Measurements from ENCODE around the gene RAB39A. TPM values are rescaled to one million over a fixed set of nuclear protein-coding genes. Genes with fewer than 3 reads are reported as not detected.
A peak's percentile ranks its signal among the peaks of the same experiment; 100 is the strongest.
"Not testable (repeated sequence)": the region's sequence is repeated elsewhere in the genome, so short reads cannot be mapped to it uniquely, and the experiment has no call there.

Gene RAB39A
- polyA plus RNA-seq, 3 donors, result 1.9 to 6.3 (median 3.9) TPM

DNA sequence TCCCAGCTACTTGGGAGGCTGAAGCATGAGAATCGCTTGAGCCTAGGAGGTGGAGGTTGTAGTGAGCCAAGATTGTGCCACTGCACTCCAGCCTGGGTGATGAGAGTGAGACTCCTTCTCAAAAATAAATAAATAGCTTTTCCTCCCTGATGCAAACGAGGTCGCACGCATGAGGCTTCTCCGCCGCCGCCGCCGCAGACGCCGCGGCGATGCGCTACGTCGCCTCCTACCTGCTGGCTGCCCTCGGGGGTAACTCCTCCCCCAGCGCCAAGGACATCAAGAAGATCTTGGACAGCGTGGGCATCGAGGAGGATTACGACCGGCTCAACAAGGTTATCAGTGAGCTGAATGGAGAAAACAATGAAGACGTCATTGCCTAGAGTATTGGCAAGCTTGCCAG is 20.0 kb upstream of the RAB39A start:
- Mint-ChIP-seq H3K27me3 (ENCODE audit: low read depth in 3 of 3) (peaks cover 7 to 33% (median 22%) of the 10 kb centered on the region in 3 donors), H3K4me1 (peaks cover 4% of the 10 kb centered on the region), H3K9me3 (peaks cover 0 to 16% (median 2%) of the 10 kb centered on the region in 7 donors), H3K4me3 (peak overlapping the region in 1 of 2 donors; percentile 3), H3K27ac (peak overlapping the region in 1 of 7 donors; percentile 18), H3K36me3 (no peaks in the 10 kb centered on the region)
- H3K79me2 ChIP-seq (ENCODE audit: insufficient read depth, low read length), result no peaks in the 10 kb centered on the region
- 59% methylated on average over 22 of the region's 23 CpGs for WGBS (ENCODE audit: insufficient coverage)
- H3K9ac ChIP-seq (ENCODE audit: insufficient read depth, low read length, poor library complexity, severe bottlenecking), result no peak overlapping the region
- no peak overlapping the region for H3K4me3 ChIP-seq (replicated peaks in 1 of 3; ENCODE audit: low read depth in 2 of 3, low read length in 3 of 3)
- no peaks in the 10 kb centered on the region for H3K9me3 ChIP-seq (replicated peaks in 1 of 2; ENCODE audit: control insufficient read depth in 1 of 2, insufficient read depth in 1 of 2, low read length in 2 of 2)
- no peak overlapping the region for H2AFZ ChIP-seq (ENCODE audit: insufficient read depth, low read depth, low read length, poor library complexity, severe bottlenecking)
- H3K36me3 ChIP-seq (replicated peaks in 1 of 2; ENCODE audit: control insufficient read depth in 1 of 2, insufficient read depth in 2 of 2, low read length in 2 of 2), result no peaks in the 10 kb centered on the region
- H3K27ac ChIP-seq (ENCODE audit: low read depth in 1 of 2, low read length in 2 of 2), result no peak overlapping the region
- no peak for TF ChIP-seq CTCF (IDR thresholded peaks at IDR 0.05)
- intact Hi-C loops (cut with micrococcal nuclease), result no loop called here
- H3K4me1 ChIP-seq (ENCODE audit: control insufficient read depth in 1 of 2, insufficient read depth in 2 of 2, low read length in 2 of 2), result no peaks in the 10 kb centered on the region
- H3K4me2 ChIP-seq (replicated peaks; ENCODE audit: extremely low read depth, low read length, poor library complexity, severe bottlenecking), result no peak overlapping the region
- no peak for DNase-seq
- peaks cover 0 to 2% of the 10 kb centered on the region in 2 donors for H3K27me3 ChIP-seq (ENCODE audit: control insufficient read depth in 2 of 2, insufficient read depth in 2 of 2, low read length in 2 of 2)
- H4K20me1 ChIP-seq (ENCODE audit: insufficient read depth, low read length), result no peaks in the 10 kb centered on the region

DNA sequence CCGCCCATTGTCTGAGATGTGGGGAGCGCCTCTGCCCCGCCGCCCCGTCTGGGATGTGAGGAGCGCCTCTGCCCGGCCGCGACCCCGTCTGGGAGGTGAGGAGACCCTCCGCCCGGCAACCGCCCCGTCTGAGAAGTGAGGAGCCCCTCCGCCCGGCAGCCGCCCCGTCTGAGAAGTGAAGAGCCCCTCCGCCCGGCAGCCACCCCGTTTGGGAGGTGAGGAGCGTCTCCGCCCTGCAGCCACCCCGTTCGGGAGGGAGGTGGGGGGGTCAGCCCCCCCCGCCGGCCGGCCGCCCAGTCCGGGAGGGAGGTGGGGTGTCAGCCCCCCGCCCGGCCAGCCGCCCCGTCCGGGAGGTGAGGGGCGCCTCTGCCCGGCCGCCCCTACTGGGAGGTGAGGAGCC is 15.8 kb upstream of the RAB39A start:
- H3K4me1 ChIP-seq (ENCODE audit: control insufficient read depth in 1 of 2, insufficient read depth in 2 of 2, low read length in 2 of 2); H3K27me3 ChIP-seq (ENCODE audit: control insufficient read depth in 2 of 2, insufficient read depth in 2 of 2, low read length in 2 of 2); H3K4me3 ChIP-seq (replicated peaks in 1 of 3; ENCODE audit: low read depth in 2 of 3, low read length in 3 of 3); H4K20me1 ChIP-seq (ENCODE audit: insufficient read depth, low read length); H3K27ac ChIP-seq (ENCODE audit: low read depth in 1 of 2, low read length in 2 of 2); H3K9me3 ChIP-seq (replicated peaks in 1 of 2; ENCODE audit: control insufficient read depth in 1 of 2, insufficient read depth in 1 of 2, low read length in 2 of 2); H3K36me3 ChIP-seq (replicated peaks in 1 of 2; ENCODE audit: control insufficient read depth in 1 of 2, insufficient read depth in 2 of 2, low read length in 2 of 2); intact Hi-C loops (cut with micrococcal nuclease); H3K4me2 ChIP-seq (replicated peaks; ENCODE audit: extremely low read depth, low read length, poor library complexity, severe bottlenecking); H3K36me3 Mint-ChIP-seq; H3K27ac Mint-ChIP-seq; DNase-seq; H2AFZ ChIP-seq (ENCODE audit: insufficient read depth, low read depth, low read length, poor library complexity, severe bottlenecking); H3K4me3 Mint-ChIP-seq; H3K79me2 ChIP-seq (ENCODE audit: insufficient read depth, low read length); H3K9ac ChIP-seq (ENCODE audit: insufficient read depth, low read length, poor library complexity, severe bottlenecking): not testable (repeated sequence)
- H3K4me1 Mint-ChIP-seq, result peaks cover 11% of the 10 kb centered on the region
- H3K9me3 Mint-ChIP-seq, result peaks cover 0 to 16% (median 2%) of the 10 kb centered on the region in 7 donors
- WGBS (ENCODE audit: insufficient coverage), result 98% methylated on average over 8 of the region's 38 CpGs
- H3K27me3 Mint-ChIP-seq (ENCODE audit: low read depth in 3 of 3), result peaks cover 7 to 26% (median 13%) of the 10 kb centered on the region in 3 donors
